Measurements from ENCODE around the gene NDUFS6. TPM values are rescaled to one million over a fixed set of nuclear protein-coding genes. Genes with fewer than 3 reads are reported as not detected.

NDUFS6 gene
- polyA plus RNA-seq, 1 donor from 2014 or later = 72.0 TPM

DNA sequence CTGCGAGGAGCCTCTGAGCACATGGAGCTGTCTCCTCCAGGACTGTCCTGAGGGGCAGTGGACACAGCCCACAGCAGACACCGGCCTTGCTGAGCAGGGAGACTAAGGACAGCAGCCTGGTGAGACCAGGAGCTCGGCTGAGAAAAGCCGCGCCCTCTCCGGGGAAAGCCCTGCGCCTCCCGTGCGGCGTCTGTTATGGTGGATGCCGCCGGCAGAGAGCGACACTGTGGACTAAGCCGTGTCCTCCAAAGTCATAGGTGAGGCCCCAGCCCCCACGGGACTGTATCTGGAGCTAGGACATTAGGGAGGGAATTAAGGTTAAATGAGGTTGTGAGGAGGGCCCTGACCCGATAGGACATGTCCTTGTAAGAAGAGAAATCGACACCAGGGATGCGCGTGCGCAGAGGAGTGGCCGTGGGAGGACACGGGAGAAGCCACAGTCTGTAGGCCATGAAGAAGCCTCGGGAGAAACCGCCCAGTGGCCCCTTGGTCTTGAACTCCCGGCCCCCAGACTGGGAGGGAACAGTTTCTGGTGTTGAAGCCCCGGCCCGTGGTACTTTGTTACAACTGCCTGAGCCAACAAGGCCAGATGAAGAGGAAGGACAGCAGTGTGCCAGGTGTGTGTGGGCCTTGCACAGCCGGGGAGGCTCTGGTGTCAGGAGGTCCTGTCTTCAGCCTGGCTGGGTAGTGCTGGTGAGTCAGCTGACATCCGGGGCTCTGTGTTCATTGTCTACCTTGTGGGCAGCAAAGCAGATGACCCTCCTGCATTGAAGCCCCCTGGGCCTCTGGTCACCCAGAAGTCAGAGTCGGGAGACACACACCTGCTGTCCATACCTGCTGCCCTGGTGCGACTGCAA is 23.7 kb upstream of the NDUFS6 start:
- no peaks in the 10 kb centered on the region for H3K36me3 ChIP-seq (ENCODE audit: insufficient read depth, low read length)
- TF ChIP-seq, protein P1, sequence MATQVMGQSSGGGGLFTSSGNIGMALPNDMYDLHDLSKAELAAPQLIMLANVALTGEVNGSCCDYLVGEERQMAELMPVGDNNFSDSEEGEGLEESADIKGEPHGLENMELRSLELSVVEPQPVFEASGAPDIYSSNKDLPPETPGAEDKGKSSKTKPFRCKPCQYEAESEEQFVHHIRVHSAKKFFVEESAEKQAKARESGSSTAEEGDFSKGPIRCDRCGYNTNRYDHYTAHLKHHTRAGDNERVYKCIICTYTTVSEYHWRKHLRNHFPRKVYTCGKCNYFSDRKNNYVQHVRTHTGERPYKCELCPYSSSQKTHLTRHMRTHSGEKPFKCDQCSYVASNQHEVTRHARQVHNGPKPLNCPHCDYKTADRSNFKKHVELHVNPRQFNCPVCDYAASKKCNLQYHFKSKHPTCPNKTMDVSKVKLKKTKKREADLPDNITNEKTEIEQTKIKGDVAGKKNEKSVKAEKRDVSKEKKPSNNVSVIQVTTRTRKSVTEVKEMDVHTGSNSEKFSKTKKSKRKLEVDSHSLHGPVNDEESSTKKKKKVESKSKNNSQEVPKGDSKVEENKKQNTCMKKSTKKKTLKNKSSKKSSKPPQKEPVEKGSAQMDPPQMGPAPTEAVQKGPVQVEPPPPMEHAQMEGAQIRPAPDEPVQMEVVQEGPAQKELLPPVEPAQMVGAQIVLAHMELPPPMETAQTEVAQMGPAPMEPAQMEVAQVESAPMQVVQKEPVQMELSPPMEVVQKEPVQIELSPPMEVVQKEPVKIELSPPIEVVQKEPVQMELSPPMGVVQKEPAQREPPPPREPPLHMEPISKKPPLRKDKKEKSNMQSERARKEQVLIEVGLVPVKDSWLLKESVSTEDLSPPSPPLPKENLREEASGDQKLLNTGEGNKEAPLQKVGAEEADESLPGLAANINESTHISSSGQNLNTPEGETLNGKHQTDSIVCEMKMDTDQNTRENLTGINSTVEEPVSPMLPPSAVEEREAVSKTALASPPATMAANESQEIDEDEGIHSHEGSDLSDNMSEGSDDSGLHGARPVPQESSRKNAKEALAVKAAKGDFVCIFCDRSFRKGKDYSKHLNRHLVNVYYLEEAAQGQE (IDR thresholded peaks at IDR 0.05; ENCODE audit: borderline replicate concordance) = no peak
- TF ChIP-seq MXI1 (conservative IDR thresholded peaks at IDR 0.05; ENCODE audit: poor library complexity, severe bottlenecking) (no peak), RAD21 (conservative IDR thresholded peaks at IDR 0.05) (no peak), SMC3 (conservative IDR thresholded peaks at IDR 0.05; ENCODE audit: poor library complexity) (no peak), POLR2AphosphoS5 (IDR thresholded peaks at IDR 0.05) (no peak), TAF1 (IDR thresholded peaks at IDR 0.05; ENCODE audit: low read depth) (no peak), EP300 (conservative IDR thresholded peaks at IDR 0.05; ENCODE audit: poor library complexity, severe bottlenecking) (no peak), EZH2 (IDR thresholded peaks at IDR 0.05; ENCODE audit: borderline replicate concordance, insufficient read depth, low read length, poor library complexity, severe bottlenecking) (no peak)
- TF ChIP-seq, protein P2, sequence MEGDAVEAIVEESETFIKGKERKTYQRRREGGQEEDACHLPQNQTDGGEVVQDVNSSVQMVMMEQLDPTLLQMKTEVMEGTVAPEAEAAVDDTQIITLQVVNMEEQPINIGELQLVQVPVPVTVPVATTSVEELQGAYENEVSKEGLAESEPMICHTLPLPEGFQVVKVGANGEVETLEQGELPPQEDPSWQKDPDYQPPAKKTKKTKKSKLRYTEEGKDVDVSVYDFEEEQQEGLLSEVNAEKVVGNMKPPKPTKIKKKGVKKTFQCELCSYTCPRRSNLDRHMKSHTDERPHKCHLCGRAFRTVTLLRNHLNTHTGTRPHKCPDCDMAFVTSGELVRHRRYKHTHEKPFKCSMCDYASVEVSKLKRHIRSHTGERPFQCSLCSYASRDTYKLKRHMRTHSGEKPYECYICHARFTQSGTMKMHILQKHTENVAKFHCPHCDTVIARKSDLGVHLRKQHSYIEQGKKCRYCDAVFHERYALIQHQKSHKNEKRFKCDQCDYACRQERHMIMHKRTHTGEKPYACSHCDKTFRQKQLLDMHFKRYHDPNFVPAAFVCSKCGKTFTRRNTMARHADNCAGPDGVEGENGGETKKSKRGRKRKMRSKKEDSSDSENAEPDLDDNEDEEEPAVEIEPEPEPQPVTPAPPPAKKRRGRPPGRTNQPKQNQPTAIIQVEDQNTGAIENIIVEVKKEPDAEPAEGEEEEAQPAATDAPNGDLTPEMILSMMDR (IDR thresholded peaks at IDR 0.05; ENCODE audit: poor library complexity, severe bottlenecking) = no peak
- no peaks in the 10 kb centered on the region for H3K9me3 ChIP-seq (ENCODE audit: low read length)
- no peak overlapping the region for H3K4me2 ChIP-seq (ENCODE audit: low read length)
- H3K9me2 ChIP-seq (ENCODE audit: insufficient read depth, low read length) = no peaks in the 10 kb centered on the region
- H3F3A ChIP-seq (ENCODE audit: insufficient read depth, low read length, poor library complexity, severe bottlenecking) = no peaks in the 10 kb centered on the region
- H3K9ac ChIP-seq (ENCODE audit: low read length) = no peak overlapping the region
- no peaks in the 10 kb centered on the region for H3K79me2 ChIP-seq (replicated peaks; ENCODE audit: insufficient read depth, low read length)
- no peak overlapping the region for H3K4me3 ChIP-seq (ENCODE audit: low read length)
- H2AFZ ChIP-seq (ENCODE audit: low read depth, low read length) = no peak overlapping the region
- no peaks in the 10 kb centered on the region for H3K27me3 ChIP-seq (ENCODE audit: insufficient read depth, low read depth, low read length)
- H3K27ac ChIP-seq (ENCODE audit: low read length) = no peak overlapping the region
- no peaks in the 10 kb centered on the region for H4K20me1 ChIP-seq (ENCODE audit: insufficient read depth)

DNA sequence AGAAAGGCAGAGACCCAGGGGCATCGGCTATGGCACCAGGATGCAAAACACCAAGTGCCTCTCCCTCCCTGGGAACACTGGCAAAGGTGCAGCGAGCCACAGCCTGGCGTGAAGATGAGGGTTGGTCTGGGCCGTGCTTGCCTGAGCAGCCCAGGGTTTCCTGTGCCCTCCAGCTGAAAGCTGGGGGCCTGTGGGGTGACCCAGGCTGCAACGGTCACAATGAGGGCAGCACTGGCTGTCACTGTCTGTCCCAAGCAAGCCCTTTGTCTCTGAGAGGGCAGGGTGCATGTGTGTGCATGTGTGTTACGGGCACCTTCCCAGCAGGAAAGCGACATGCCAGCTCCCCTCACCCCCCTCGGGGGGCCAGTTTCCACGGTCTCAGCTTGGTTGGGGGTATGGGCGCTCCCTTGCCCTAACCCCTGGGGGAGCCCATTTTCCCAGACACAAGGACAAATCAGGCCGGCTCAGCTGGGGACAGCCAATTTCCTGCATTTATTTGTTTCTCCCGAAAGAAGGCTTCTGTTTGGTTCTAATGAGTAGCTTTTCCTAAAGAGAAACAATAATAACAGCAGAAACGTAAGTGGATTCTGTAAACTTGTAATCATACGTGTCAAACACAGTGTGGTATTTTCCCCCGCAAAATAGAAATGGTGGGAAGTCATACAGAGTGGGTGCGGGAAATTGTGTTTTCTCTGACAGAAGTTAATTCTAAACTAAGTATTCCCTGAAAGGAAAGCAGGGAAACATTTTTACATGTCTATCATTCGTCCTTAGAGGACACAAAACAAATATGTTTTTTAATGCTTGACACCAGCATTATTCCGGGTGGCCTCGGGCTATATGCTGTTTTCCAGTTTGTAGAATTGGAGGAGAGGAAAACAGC is 22.8 kb upstream of the NDUFS6 start:
- no peaks in the 10 kb centered on the region for H4K20me1 ChIP-seq (ENCODE audit: insufficient read depth)
- no peaks in the 10 kb centered on the region for H3K9me3 ChIP-seq (ENCODE audit: low read length)
- no peak overlapping the region for H3K4me2 ChIP-seq (ENCODE audit: low read length)
- no peak overlapping the region for H3K27ac ChIP-seq (ENCODE audit: low read length)
- H3K36me3 ChIP-seq (ENCODE audit: insufficient read depth, low read length) = no peaks in the 10 kb centered on the region
- H3K79me2 ChIP-seq (replicated peaks; ENCODE audit: insufficient read depth, low read length) = no peaks in the 10 kb centered on the region
- H3K9ac ChIP-seq (ENCODE audit: low read length) = no peak overlapping the region
- H3K27me3 ChIP-seq (ENCODE audit: insufficient read depth, low read depth, low read length) = no peaks in the 10 kb centered on the region
- H2AFZ ChIP-seq (ENCODE audit: low read depth, low read length) = no peak overlapping the region
- no peak overlapping the region for H3K4me3 ChIP-seq (ENCODE audit: low read length)
- H3K9me2 ChIP-seq (ENCODE audit: insufficient read depth, low read length) = no peaks in the 10 kb centered on the region
- no peaks in the 10 kb centered on the region for H3F3A ChIP-seq (ENCODE audit: insufficient read depth, low read length, poor library complexity, severe bottlenecking)
- TF ChIP-seq EZH2 (IDR thresholded peaks at IDR 0.05; ENCODE audit: borderline replicate concordance, insufficient read depth, low read length, poor library complexity, severe bottlenecking) (no peak), TAF1 (IDR thresholded peaks at IDR 0.05; ENCODE audit: low read depth) (no peak), POLR2AphosphoS5 (IDR thresholded peaks at IDR 0.05) (no peak), RAD21 (conservative IDR thresholded peaks at IDR 0.05) (no peak), SMC3 (conservative IDR thresholded peaks at IDR 0.05; ENCODE audit: poor library complexity) (no peak), MXI1 (conservative IDR thresholded peaks at IDR 0.05; ENCODE audit: poor library complexity, severe bottlenecking) (no peak), EP300 (conservative IDR thresholded peaks at IDR 0.05; ENCODE audit: poor library complexity, severe bottlenecking) (no peak)
- TF ChIP-seq, protein P1 (IDR thresholded peaks at IDR 0.05; ENCODE audit: borderline replicate concordance) = no peak
- TF ChIP-seq, protein P2 (IDR thresholded peaks at IDR 0.05; ENCODE audit: poor library complexity, severe bottlenecking) = no peak

Measured in neural cell (in vitro differentiated cells).